ENCODE results near the gene CDHR3. TPM values are rescaled to one million over a fixed set of nuclear protein-coding genes. Genes with fewer than 3 reads are reported as not detected.

The CDHR3 gene
- total and polyA plus RNA-seq, 2 donors (not counting 1 experiment from before 2014, with no cell fraction given) = 5.1 to 9.4 TPM

- Histone ChIP-seq H3K27ac (ENCODE audit: insufficient read depth, low read length) (no peak overlapping the region), H4K20me1 (ENCODE audit: control insufficient read depth, extremely low read depth, insufficient read depth, low read length) (no peaks in the 10 kb centered on the region), H3K27me3 (ENCODE audit: control insufficient read depth, insufficient read depth, low read length) (no peaks in the 10 kb centered on the region), H2AFZ (ENCODE audit: low read length) (no peak overlapping the region), H3K4me2 (ENCODE audit: extremely low read depth, insufficient read depth, low read length) (no peak overlapping the region), H3K9me3 (ENCODE audit: control insufficient read depth, insufficient read depth, low read depth, low read length) (no peaks in the 10 kb centered on the region), H3K79me2 (ENCODE audit: control insufficient read depth, insufficient read depth, low read length) (no peaks in the 10 kb centered on the region), H3K4me3 (replicated peaks in 1 of 4; ENCODE audit: control extremely low read depth in 1 of 4, insufficient read depth in 1 of 4, low read depth in 3 of 4, low read length in 4 of 4) (no peak overlapping the region), H3K9ac (ENCODE audit: insufficient read depth, low read length) (no peak overlapping the region), H3K36me3 (ENCODE audit: control insufficient read depth, insufficient read depth, low read length) (no peaks in the 10 kb centered on the region), H3K4me1 (ENCODE audit: control insufficient read depth, extremely low read depth, insufficient read depth, low read length) (no peaks in the 10 kb centered on the region)
- DNase-seq (ENCODE audit: low read depth in 2 of 2) = no peak
- no peak for TF ChIP-seq EZH2 (IDR thresholded peaks at IDR 0.05; ENCODE audit: low read length, missing control alignments)
- TF ChIP-seq, protein P1, sequence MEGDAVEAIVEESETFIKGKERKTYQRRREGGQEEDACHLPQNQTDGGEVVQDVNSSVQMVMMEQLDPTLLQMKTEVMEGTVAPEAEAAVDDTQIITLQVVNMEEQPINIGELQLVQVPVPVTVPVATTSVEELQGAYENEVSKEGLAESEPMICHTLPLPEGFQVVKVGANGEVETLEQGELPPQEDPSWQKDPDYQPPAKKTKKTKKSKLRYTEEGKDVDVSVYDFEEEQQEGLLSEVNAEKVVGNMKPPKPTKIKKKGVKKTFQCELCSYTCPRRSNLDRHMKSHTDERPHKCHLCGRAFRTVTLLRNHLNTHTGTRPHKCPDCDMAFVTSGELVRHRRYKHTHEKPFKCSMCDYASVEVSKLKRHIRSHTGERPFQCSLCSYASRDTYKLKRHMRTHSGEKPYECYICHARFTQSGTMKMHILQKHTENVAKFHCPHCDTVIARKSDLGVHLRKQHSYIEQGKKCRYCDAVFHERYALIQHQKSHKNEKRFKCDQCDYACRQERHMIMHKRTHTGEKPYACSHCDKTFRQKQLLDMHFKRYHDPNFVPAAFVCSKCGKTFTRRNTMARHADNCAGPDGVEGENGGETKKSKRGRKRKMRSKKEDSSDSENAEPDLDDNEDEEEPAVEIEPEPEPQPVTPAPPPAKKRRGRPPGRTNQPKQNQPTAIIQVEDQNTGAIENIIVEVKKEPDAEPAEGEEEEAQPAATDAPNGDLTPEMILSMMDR (conservative IDR thresholded peaks at IDR 0.05 in 1 of 2, IDR thresholded peaks at IDR 0.05 in 1 of 2; ENCODE audit: low read depth in 1 of 2, low read length in 2 of 2) = no peak
Measured at GRCh38 chr7:106076537-106076936, 113.5 kb downstream of the CDHR3 start.

GRCh38 chr7:106080300-106080987, 117.4 kb downstream of the CDHR3 start:
- no peaks in the 10 kb centered on the region for H3K4me1 ChIP-seq (ENCODE audit: control insufficient read depth, extremely low read depth, insufficient read depth, low read length)
- no peaks in the 10 kb centered on the region for H4K20me1 ChIP-seq (ENCODE audit: control insufficient read depth, extremely low read depth, insufficient read depth, low read length)
- H3K79me2 ChIP-seq (ENCODE audit: control insufficient read depth, insufficient read depth, low read length) = no peaks in the 10 kb centered on the region
- TF ChIP-seq, protein P1 (conservative IDR thresholded peaks at IDR 0.05 in 1 of 2, IDR thresholded peaks at IDR 0.05 in 1 of 2; ENCODE audit: low read depth in 1 of 2, low read length in 2 of 2) = no peak
- no peak for TF ChIP-seq EZH2 (IDR thresholded peaks at IDR 0.05; ENCODE audit: low read length, missing control alignments)
- H3K27me3 ChIP-seq (ENCODE audit: control insufficient read depth, insufficient read depth, low read length) = no peaks in the 10 kb centered on the region
- no peak for DNase-seq (ENCODE audit: low read depth in 2 of 2)
- no peak overlapping the region for H3K4me3 ChIP-seq (replicated peaks in 1 of 4; ENCODE audit: control extremely low read depth in 1 of 4, insufficient read depth in 1 of 4, low read depth in 3 of 4, low read length in 4 of 4)
- H2AFZ ChIP-seq (ENCODE audit: low read length) = no peak overlapping the region
- H3K27ac ChIP-seq (ENCODE audit: insufficient read depth, low read length) = no peak overlapping the region
- H3K9me3 ChIP-seq (ENCODE audit: control insufficient read depth, insufficient read depth, low read depth, low read length) = no peaks in the 10 kb centered on the region
- no peak overlapping the region for H3K9ac ChIP-seq (ENCODE audit: insufficient read depth, low read length)
- H3K4me2 ChIP-seq (ENCODE audit: extremely low read depth, insufficient read depth, low read length) = no peak overlapping the region
- no peaks in the 10 kb centered on the region for H3K36me3 ChIP-seq (ENCODE audit: control insufficient read depth, insufficient read depth, low read length)

GRCh38 chr7:106082087-106082854, 119.2 kb downstream of the CDHR3 start:
- H3K4me2 ChIP-seq (ENCODE audit: extremely low read depth, insufficient read depth, low read length) = no peak overlapping the region
- no peaks in the 10 kb centered on the region for H4K20me1 ChIP-seq (ENCODE audit: control insufficient read depth, extremely low read depth, insufficient read depth, low read length)
- no peaks in the 10 kb centered on the region for H3K9me3 ChIP-seq (ENCODE audit: control insufficient read depth, insufficient read depth, low read depth, low read length)
- H3K4me3 ChIP-seq (replicated peaks in 1 of 4; ENCODE audit: control extremely low read depth in 1 of 4, insufficient read depth in 1 of 4, low read depth in 3 of 4, low read length in 4 of 4) = no peak overlapping the region
- no peak overlapping the region for H3K9ac ChIP-seq (ENCODE audit: insufficient read depth, low read length)
- TF ChIP-seq, protein P1 (conservative IDR thresholded peaks at IDR 0.05 in 1 of 2, IDR thresholded peaks at IDR 0.05 in 1 of 2; ENCODE audit: low read depth in 1 of 2, low read length in 2 of 2) = no peak
- TF ChIP-seq EZH2 (IDR thresholded peaks at IDR 0.05; ENCODE audit: low read length, missing control alignments) = no peak
- no peaks in the 10 kb centered on the region for H3K36me3 ChIP-seq (ENCODE audit: control insufficient read depth, insufficient read depth, low read length)
- no peak overlapping the region for H2AFZ ChIP-seq (ENCODE audit: low read length)
- no peaks in the 10 kb centered on the region for H3K4me1 ChIP-seq (ENCODE audit: control insufficient read depth, extremely low read depth, insufficient read depth, low read length)
- DNase-seq (ENCODE audit: low read depth in 2 of 2) = no peak
- no peaks in the 10 kb centered on the region for H3K79me2 ChIP-seq (ENCODE audit: control insufficient read depth, insufficient read depth, low read length)
- no peaks in the 10 kb centered on the region for H3K27me3 ChIP-seq (ENCODE audit: control insufficient read depth, insufficient read depth, low read length)
- H3K27ac ChIP-seq (ENCODE audit: insufficient read depth, low read length) = no peak overlapping the region

All from fibroblast of lung (primary cell).